ENCODE measurements around the gene GPR42.
A peak's percentile ranks its signal among the peaks of the same experiment; 100 is the strongest.
"Not testable (repeated sequence)": the region's sequence is repeated elsewhere in the genome, so short reads cannot be mapped to it uniquely, and the experiment has no call there.

Gene GPR42

DNA sequence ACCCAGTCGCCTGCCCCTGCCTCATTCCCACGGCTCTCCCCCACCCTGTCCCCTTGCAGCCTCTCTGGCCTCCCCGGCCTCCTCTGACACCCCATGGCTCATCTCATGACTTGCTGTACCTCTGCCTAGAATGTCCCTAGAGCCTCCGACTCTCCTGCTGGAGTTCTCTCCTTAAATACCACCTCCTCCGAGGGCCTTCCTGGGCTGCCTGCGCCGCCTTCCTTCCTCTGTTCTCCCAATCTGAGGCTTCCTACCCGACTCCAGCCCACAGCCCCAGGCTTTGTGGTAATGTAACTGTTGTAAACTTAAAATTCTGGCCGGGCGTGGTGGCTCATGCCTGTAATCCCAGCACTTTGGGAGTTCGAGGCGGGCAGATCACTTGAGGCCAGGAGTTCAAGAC is 27.7 kb downstream of the GPR42 start:
- TF ChIP-seq, protein P1, sequence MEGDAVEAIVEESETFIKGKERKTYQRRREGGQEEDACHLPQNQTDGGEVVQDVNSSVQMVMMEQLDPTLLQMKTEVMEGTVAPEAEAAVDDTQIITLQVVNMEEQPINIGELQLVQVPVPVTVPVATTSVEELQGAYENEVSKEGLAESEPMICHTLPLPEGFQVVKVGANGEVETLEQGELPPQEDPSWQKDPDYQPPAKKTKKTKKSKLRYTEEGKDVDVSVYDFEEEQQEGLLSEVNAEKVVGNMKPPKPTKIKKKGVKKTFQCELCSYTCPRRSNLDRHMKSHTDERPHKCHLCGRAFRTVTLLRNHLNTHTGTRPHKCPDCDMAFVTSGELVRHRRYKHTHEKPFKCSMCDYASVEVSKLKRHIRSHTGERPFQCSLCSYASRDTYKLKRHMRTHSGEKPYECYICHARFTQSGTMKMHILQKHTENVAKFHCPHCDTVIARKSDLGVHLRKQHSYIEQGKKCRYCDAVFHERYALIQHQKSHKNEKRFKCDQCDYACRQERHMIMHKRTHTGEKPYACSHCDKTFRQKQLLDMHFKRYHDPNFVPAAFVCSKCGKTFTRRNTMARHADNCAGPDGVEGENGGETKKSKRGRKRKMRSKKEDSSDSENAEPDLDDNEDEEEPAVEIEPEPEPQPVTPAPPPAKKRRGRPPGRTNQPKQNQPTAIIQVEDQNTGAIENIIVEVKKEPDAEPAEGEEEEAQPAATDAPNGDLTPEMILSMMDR (IDR thresholded peaks at IDR 0.05; ENCODE audit: low read length, missing control alignments): no peak
- no peak for DNase-seq (ENCODE audit: low read depth)
- no peak overlapping the region for H3K4me3 ChIP-seq (replicated peaks; ENCODE audit: low read depth, low read length)

DNA sequence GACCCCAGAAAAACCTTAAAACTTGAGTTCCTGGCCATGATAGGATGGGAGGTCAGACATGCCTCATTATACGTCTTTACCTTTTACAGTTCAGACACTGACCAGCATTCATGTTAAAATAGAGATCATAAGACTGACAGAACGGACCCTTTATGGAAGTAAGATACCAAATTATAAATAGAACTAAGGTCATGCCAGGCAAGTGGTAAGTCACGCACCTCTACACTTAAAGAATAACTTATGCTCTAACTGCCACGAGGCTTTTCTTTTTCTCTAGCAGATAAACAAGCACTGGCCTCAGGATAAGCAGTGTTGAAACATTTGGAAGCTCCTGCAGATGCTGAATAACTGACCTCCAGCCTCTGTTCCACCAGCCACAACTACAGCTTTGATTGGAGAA is 28.4 kb downstream of the GPR42 start:
- no peak for DNase-seq (ENCODE audit: low read depth)
- no peak overlapping the region for H3K4me3 ChIP-seq (replicated peaks; ENCODE audit: low read depth, low read length)
- TF ChIP-seq, protein P1 (IDR thresholded peaks at IDR 0.05; ENCODE audit: low read length, missing control alignments): no peak

DNA sequence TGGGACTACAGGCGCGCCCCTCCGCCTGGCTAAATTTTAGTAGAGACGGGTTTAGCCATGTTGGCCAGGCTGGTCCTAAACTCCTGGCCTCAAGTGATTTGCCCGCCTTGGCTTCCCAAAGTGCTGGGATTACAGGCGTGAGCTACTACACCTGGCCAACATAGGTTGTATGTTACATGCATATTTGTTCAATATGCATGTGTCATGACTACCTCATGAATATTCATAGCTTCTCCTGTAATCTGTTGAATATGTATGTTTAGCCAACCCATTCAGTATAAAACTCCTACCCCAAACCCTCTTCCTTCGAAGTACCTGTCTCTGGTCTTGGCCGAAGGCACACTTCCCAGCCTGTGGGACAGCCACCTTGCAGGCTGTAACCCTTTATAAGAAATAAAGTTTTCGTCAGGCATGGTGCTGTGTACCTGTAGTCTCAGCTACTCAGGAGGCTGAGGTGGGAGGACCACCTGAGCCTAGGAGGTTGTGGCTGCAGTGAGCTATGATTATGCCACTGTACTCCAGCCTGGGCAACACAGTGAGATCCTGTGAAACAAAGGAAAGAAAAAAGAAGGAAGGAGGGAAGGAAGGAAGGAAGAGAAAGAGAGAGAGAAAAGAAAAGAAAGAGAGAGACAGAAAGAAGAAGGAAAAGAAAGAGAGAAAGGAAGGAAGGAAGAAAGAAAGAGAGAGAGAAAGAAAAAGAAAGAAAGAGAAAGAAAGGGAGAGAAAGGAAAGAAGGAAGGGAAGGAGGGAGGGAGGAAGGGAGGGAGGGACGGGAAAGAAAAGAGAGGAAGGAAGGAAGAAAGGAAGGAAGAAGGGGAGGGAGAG is 29.3 kb downstream of the GPR42 start:
- DNase-seq (ENCODE audit: low read depth): no peak
- no peak overlapping the region for H3K4me3 ChIP-seq (replicated peaks; ENCODE audit: low read depth, low read length)
- TF ChIP-seq, protein P1 (IDR thresholded peaks at IDR 0.05; ENCODE audit: low read length, missing control alignments): no peak

DNA sequence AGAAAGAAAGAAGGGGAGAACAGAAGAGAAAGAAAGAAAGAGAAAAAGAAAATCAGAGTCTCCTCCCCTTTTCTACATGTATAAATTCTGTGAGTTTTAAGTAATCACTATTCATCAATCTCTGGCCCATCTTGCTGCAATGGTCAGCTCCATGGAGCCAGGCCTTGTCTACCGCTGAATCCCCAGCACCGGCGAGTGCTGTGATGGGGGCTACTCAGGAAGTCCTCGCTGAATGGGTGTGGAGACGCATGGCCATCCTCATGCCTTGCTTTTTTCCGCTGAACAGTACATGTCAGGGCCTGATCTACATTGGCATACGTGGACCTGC is 29.9 kb downstream of the GPR42 start:
- TF ChIP-seq, protein P1 (IDR thresholded peaks at IDR 0.05; ENCODE audit: low read length, missing control alignments): no peak
- no peak for DNase-seq (ENCODE audit: low read depth)

DNA sequence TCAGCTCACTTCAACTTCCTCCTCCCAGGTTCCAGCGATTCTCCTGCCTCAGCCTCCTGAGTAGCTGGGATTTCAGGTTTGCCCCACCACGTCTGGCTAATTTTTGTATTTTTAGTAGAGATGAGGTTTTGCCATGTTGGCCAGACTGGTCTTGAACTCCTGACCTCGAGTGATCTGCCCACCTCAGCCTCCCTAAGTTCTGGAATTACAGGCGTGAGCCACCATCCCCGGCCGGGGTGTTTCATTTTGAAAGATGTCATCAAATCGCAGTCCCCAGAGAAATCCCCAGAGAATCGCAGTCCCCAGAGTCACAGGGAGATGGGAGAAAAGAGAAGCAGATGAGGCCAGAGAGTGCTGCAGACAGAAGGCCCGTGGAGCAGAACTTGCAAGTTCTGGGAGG is 30.5 kb downstream of the GPR42 start:
- H3K4me3 ChIP-seq (replicated peaks; ENCODE audit: low read depth, low read length); DNase-seq (ENCODE audit: low read depth): not testable (repeated sequence)

More for the DNA sequence above, 29.9 kb downstream of the GPR42 start:
- no peak overlapping the region for H3K4me3 ChIP-seq (replicated peaks; ENCODE audit: low read depth, low read length)

DNA sequence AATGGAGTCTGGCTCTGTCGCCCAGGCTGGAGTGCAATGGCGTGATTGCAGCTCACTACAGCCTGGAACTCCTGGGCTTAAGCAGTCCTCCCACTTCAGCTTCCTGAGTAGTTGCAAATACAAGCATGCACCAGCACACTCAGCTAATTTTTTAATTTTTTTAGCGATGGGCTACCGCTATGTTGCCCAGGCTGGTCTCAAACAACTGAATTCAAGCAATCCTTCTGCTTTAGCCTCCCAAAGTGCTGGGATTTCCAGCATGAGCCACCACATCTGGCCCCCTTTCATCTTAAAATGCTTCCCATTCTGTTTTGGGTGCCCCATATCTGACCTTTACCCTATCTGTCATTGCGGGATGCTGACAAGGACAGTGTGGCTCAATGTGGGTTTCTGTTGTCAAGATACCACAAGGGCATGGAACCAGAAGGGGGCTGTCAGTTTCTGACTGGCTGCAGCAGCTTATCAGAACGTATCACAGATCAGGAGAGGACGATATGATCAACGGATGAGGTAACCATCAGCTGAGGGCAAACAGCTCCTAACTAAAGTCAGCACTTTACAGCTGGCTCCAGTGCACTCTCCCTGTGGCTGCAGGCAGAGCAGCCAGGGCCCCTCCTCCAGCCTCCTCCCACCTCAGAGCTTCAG is 32.4 kb downstream of the GPR42 start:
- DNase-seq (ENCODE audit: low read depth): no peak
- TF ChIP-seq, protein P1 (IDR thresholded peaks at IDR 0.05; ENCODE audit: low read length, missing control alignments): no peak
- no peak overlapping the region for H3K4me3 ChIP-seq (replicated peaks; ENCODE audit: low read depth, low read length)

DNA sequence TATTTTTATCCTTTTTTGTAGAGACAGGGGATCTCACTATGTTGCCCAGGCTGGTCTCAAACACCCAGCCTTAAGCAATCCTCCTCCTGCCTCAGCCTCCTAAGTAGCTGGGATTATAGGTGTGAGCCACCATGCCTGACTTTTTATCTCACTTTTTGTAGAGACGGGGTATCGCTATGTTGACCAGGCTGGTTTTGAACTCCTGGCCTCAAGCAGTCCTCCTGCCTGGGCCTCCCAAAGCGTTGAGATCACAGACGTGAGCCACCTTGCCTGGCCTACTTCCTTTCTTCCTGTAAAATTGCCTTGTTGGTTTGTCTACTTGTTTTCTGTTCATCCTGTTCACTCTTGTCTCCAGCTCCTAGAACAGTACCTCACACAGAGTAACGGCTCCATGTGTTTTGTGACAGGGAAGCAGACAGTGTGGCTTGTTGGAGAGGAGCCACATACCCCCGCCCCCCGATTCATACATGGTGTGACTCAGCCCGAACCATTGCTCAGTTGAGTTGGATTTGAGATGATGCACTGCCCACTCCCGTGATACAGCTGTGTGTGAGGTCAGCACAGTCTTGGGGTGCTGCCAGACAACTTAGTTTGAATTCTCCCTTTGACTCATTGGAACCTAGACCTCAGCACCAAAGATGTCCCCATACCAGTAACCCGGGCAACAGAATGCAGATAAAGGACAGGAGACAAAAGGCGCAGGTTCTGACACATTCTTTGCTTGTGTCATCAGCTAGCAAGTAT is 34.2 kb downstream of the GPR42 start:
- TF ChIP-seq, protein P1 (IDR thresholded peaks at IDR 0.05; ENCODE audit: low read length, missing control alignments): no peak
- H3K4me3 ChIP-seq (replicated peaks; ENCODE audit: low read depth, low read length): no peak overlapping the region
- DNase-seq (ENCODE audit: low read depth): peak; percentile 90
